ENCODE measurements around the gene C9orf85. TPM values are rescaled to one million over a fixed set of nuclear protein-coding genes. Genes with fewer than 3 reads are reported as not detected.

Gene C9orf85
- polyA plus RNA-seq, 2 of the 4 experiments (the other 2 are of a cell fraction): 15.9 to 24.6 TPM

DNA sequence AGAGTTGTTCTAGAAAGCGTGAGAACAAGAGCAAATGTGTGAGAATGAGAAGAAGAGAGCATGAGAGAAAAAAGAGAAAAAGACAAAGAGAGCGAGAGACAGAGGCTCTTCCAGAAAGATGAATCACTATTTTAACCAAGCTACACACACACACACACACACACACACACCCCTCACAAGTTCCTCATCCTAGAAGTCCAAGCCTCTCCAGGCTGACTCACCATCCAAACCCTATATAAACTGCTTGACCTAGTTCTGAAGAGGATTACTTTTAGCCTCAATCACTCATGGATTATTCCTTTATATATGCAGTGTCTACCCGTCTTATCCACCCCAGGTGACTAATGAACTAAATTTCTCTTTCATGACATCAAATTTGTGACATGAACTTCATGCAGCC is 111.4 kb downstream of the C9orf85 start:
- no peak overlapping the region for H3K27ac ChIP-seq
- no peak overlapping the region for H3K4me2 ChIP-seq
- FAIRE-seq: no peak
- WGBS (ENCODE audit: missing lambda C conversion rate): 49% methylated on average over 3 of the region's 3 CpGs
- DNase-seq (ENCODE audit: low read depth in 1 of 2, low spot score in 1 of 2): peak in 1 of 2 experiments; percentile 58
- peak in 1 of 2 experiments; percentile 49; a peak in 2 of 6 replicates for ATAC-seq
- H3K9me3 ChIP-seq: no peaks in the 10 kb centered on the region
- no peak for TF ChIP-seq NFE2L2 (conservative IDR thresholded peaks at IDR 0.05; ENCODE audit: low read length)
- TF ChIP-seq FOSL2 (IDR thresholded peaks at IDR 0.05): no peak
- TF ChIP-seq FOSL2 (CRISPR knock-in tag; IDR thresholded peaks at IDR 0.05): peak; percentile 34; the same call in 1 of the 2 replicates
- ChIA-PET POLR2A (no interaction called here), CTCF (interaction anchor here (0.6 to 5.6 kb wide), 7 partner anchors 7 to 738 kb away, joined by 3 to 61 read pairs (median 26); no protein-coding TSS in a partner anchor)
- peaks cover 10% of the 10 kb centered on the region; the same call in 2 of the 3 replicates for H3K4me1 ChIP-seq
- no peak overlapping the region for H3K4me3 ChIP-seq

Small RNA genes within 50 kb of the gene (small RNA-seq; reads per million reads assigned to genes)
- gene HSPB1P1 (0 reads per million in 6 experiments), gene RF00019 (0 reads per million in 6 experiments)

Other genes starting within 250 kb of the C9orf85 start
- 161 and 236 TPM in 2 replicates for gene CEMIP2, start 143.1 kb upstream of the C9orf85 start, polyA plus RNA-seq (2011; rRNA removed)
- gene CEMIP2, start 143.1 kb upstream of the C9orf85 start, polyA plus RNA-seq (2017; fragmentation: RNase III; extraction: RNeasy Plus Mini Kit Qiagen cat#74134 plus additional on column Dnase treatment): 136 to 158 TPM (median 146 TPM) in 3 replicates
- gene ABHD17B, start 446 bp upstream of the C9orf85 start, polyA plus RNA-seq (2011; rRNA removed): 24.7 and 25.3 TPM in 2 replicates
- gene ABHD17B, start 446 bp upstream of the C9orf85 start, polyA plus RNA-seq (2017; fragmentation: RNase III; extraction: RNeasy Plus Mini Kit Qiagen cat#74134 plus additional on column Dnase treatment): 14.6 to 16.6 TPM (median 14.9 TPM) in 3 replicates
- not detected in 2 replicates for gene C9orf57, start 149.0 kb downstream of the C9orf85 start, polyA plus RNA-seq (2011; rRNA removed)
- gene C9orf57, start 149.0 kb downstream of the C9orf85 start, polyA plus RNA-seq (2017; fragmentation: RNase III; extraction: RNeasy Plus Mini Kit Qiagen cat#74134 plus additional on column Dnase treatment): not detected in 3 replicates
- 1.0 and 1.2 TPM in 2 replicates for gene GDA, start 237.8 kb downstream of the C9orf85 start, polyA plus RNA-seq (2011; rRNA removed)
- 0.23 to 0.33 TPM (median 0.30 TPM) in 3 replicates for gene GDA, start 237.8 kb downstream of the C9orf85 start, polyA plus RNA-seq (2017; fragmentation: RNase III; extraction: RNeasy Plus Mini Kit Qiagen cat#74134 plus additional on column Dnase treatment)